Keratinocyte (primary cell): Measurements from ENCODE around the gene PLA1A. TPM values are rescaled to one million over a fixed set of nuclear protein-coding genes. Genes with fewer than 3 reads are reported as not detected.

Experiments used
- DNase-seq: peaks from one replicate; pipeline ENCODE4 v3.0.0-alpha.2; 2011; ENCODE audit warnings: low read depth, missing footprints, low spot score
- FAIRE-seq: peaks from 2 replicates; lab custom pipeline; 2011; peaks lifted over from hg19 to GRCh38; lab: Jason Lieb, UNC
- H2AFZ ChIP-seq: 2 replicates; pipeline ENCODE4 v1.6.0; 2012; ENCODE audit warnings: low read length, control low read depth, inconsistent platforms; ENCODE audit not compliant: control insufficient read depth
- H3K27ac ChIP-seq: 2 replicates; pipeline ENCODE4 v1.5.1; 2011; ENCODE audit warnings: low read length; ENCODE audit not compliant: control insufficient read depth, insufficient read depth
- H3K27me3 ChIP-seq: 3 replicates; pipeline ENCODE4 v1.6.0; 2011; ENCODE audit warnings: low read length; ENCODE audit not compliant: control insufficient read depth, insufficient read depth; ENCODE audit errors: extremely low read depth
- H3K36me3 ChIP-seq, 2 experiments: 2 replicates in 1 of 2; 3 replicates in 1 of 2; pipeline ENCODE4 v1.5.1; 2011; ENCODE audit warnings: low read length in 2 of 2, mild to moderate bottlenecking in 1 of 2; ENCODE audit not compliant: control insufficient read depth in 2 of 2, insufficient read depth in 2 of 2; ENCODE audit errors: extremely low read depth in 1 of 2
- H3K4me1 ChIP-seq: 3 replicates; pipeline ENCODE4 v1.5.1; 2011; ENCODE audit warnings: low read length; ENCODE audit not compliant: control insufficient read depth, insufficient read depth; ENCODE audit errors: extremely low read depth
- H3K4me2 ChIP-seq: 3 replicates; pipeline ENCODE4 v1.6.0; 2011; ENCODE audit warnings: low read depth, low read length; ENCODE audit not compliant: control insufficient read depth, insufficient read depth; ENCODE audit errors: extremely low read depth
- H3K4me3 ChIP-seq, 3 experiments: fragments of 200-600 bp in 1 of 3; sonication (generic) in 1 of 3; 2 replicates in 2 of 3; 3 replicates in 1 of 3; pipeline ENCODE4 v1.5.1; 2011 to 2016; ENCODE audit warnings: low read length in 3 of 3, mild to moderate bottlenecking in 3 of 3, control low read depth in 2 of 3, inconsistent platforms in 1 of 3, low read depth in 1 of 3, mixed read lengths in 1 of 3, mixed run types in 1 of 3, moderate library complexity in 1 of 3; ENCODE audit not compliant: control insufficient read depth in 2 of 3, insufficient read depth in 2 of 3; ENCODE audit errors: extremely low read depth in 1 of 3
- H3K79me2 ChIP-seq: 2 replicates; pipeline ENCODE4 v1.6.0; 2012; ENCODE audit warnings: low read length; ENCODE audit not compliant: control insufficient read depth, insufficient read depth
- H3K9ac ChIP-seq: 3 replicates; pipeline ENCODE4 v1.6.0; 2011; ENCODE audit warnings: low read length; ENCODE audit not compliant: control insufficient read depth, insufficient read depth; ENCODE audit errors: extremely low read depth
- H3K9me1 ChIP-seq: 3 replicates; pipeline ENCODE4 v1.6.0; 2011; ENCODE audit warnings: low read length; ENCODE audit not compliant: control insufficient read depth, insufficient read depth; ENCODE audit errors: extremely low read depth
- H3K9me3 ChIP-seq: 2 replicates; pipeline ENCODE4 v1.5.1; 2012; ENCODE audit warnings: low read depth, low read length; ENCODE audit not compliant: control insufficient read depth
- H4K20me1 ChIP-seq: 3 replicates; pipeline ENCODE4 v1.6.0; 2011; ENCODE audit warnings: low read length; ENCODE audit not compliant: control insufficient read depth, insufficient read depth; ENCODE audit errors: extremely low read depth
- EZH2 ChIP-seq: IDR thresholded peaks from one replicate; pipeline ENCODE4 v1.6.1; 2012; ENCODE audit warnings: inconsistent platforms, mild to moderate bottlenecking, low read length, moderate library complexity
- dilution Hi-C: fragments of 300-500 bp; cut with MboI; formaldehyde crosslinking; loops from one replicate; pipeline ENCODE4 v1.7.0; 2020; ENCODE audit warnings: low sequenced_read_pairs; ENCODE audit not compliant: extremely low pct_ligation_motif_present
- polyA minus RNA-seq, 3 experiments: library from RNA; depleted of rRNA, polyadenylated mRNA; stranded (reverse); fragments of >200 nt; gene quantifications; 1 replicate in 1 of 3; 2 replicates in 1 of 3; 3 replicates in 1 of 3; pipeline ENCODE4 v1.2.3, GENCODE V29; 2011
- polyA plus RNA-seq, 5 experiments: library from polyadenylated mRNA; depleted of rRNA in 3 of 5; stranded (reverse) in 3 of 5; stranded (forward) in 1 of 5; unstranded in 1 of 5; fragments of >200 nt; gene quantifications; 1 replicate in 1 of 5; 2 replicates in 3 of 5; 3 replicates in 1 of 5; pipeline versions ENCODE4 v1.2.1 to v1.2.3, GENCODE V29; 2011 to 2012; ENCODE audit warnings: missing spikeins in 2 of 5, low read depth in 1 of 5, low replicate concordance in 1 of 5
- TF ChIP-seq, protein P1 (sequence below), 3 experiments: IDR thresholded peaks in 1 of 3; conservative IDR thresholded peaks in 1 of 3; optimal IDR thresholded peaks in 1 of 3; 2 replicates in 2 of 3; 3 replicates in 1 of 3; pipeline versions ENCODE3 to v1.5.1; 2011; ENCODE audit warnings: low read length in 3 of 3, mild to moderate bottlenecking in 3 of 3, moderate library complexity in 2 of 3, control low read depth in 1 of 3, inconsistent platforms in 1 of 3; ENCODE audit not compliant: insufficient read depth in 2 of 3; ENCODE audit errors: extremely low read depth in 1 of 3

PLA1A gene
- polyA plus RNA-seq (0.08 TPM in 1 of 3 replicates, not detected in the others), polyA minus RNA-seq (not detected in 3 replicates)
- not detected for polyA plus RNA-seq (2011; ENCODE audit: low read depth)
- polyA plus RNA-seq (2011; cell fraction: cytosol; rRNA removed), result not detected in 2 replicates
- not detected in 2 replicates for polyA plus RNA-seq (2011; cell fraction: nucleus; rRNA removed)
- not detected in 2 replicates for polyA plus RNA-seq (2012; ENCODE audit: low replicate concordance)
- not detected for polyA minus RNA-seq (2011; cell fraction: cytosol; rRNA and poly(A)+ RNA removed)
- polyA minus RNA-seq (2011; cell fraction: nucleus; rRNA and poly(A)+ RNA removed), result not detected in 2 replicates

- no peak within 1 kb of the TSS for H2AFZ ChIP-seq
- no peak for DNase-seq
- FAIRE-seq, result no peak
- no peak for TF ChIP-seq EZH2
- TF ChIP-seq, protein P1, sequence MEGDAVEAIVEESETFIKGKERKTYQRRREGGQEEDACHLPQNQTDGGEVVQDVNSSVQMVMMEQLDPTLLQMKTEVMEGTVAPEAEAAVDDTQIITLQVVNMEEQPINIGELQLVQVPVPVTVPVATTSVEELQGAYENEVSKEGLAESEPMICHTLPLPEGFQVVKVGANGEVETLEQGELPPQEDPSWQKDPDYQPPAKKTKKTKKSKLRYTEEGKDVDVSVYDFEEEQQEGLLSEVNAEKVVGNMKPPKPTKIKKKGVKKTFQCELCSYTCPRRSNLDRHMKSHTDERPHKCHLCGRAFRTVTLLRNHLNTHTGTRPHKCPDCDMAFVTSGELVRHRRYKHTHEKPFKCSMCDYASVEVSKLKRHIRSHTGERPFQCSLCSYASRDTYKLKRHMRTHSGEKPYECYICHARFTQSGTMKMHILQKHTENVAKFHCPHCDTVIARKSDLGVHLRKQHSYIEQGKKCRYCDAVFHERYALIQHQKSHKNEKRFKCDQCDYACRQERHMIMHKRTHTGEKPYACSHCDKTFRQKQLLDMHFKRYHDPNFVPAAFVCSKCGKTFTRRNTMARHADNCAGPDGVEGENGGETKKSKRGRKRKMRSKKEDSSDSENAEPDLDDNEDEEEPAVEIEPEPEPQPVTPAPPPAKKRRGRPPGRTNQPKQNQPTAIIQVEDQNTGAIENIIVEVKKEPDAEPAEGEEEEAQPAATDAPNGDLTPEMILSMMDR (optimal IDR thresholded peaks at IDR 0.05 in 1 of 3, IDR thresholded peaks at IDR 0.05 in 1 of 3, conservative IDR thresholded peaks at IDR 0.05 in 1 of 3; ENCODE audit: extremely low read depth in 1 of 3, insufficient read depth in 2 of 3, low read length in 3 of 3), result no peak
- no peaks in the 10 kb centered on the region for H3K79me2 ChIP-seq
- peaks cover 6% of the 10 kb centered on the region for H3K27me3 ChIP-seq
- H3K9me3 ChIP-seq, result no peaks in the 10 kb centered on the region
- H4K20me1 ChIP-seq, result no peaks in the 10 kb centered on the region
- H3K4me2 ChIP-seq, result no peak within 1 kb of the TSS
- no peaks in the 10 kb centered on the region for H3K9me1 ChIP-seq
- H3K27ac ChIP-seq, result no peak within 1 kb of the TSS
- H3K9ac ChIP-seq, result no peak within 1 kb of the TSS
- H3K36me3 ChIP-seq, result no peaks in the 10 kb centered on the region
- dilution Hi-C loops, result no loop called here
- no peak within 1 kb of the TSS for H3K4me3 ChIP-seq
- no peaks in the 10 kb centered on the region for H3K4me1 ChIP-seq
Observed at GRCh38 chr3:119597548-119598288, at the start of gene PLA1A. PLA1A (plus strand) TSS chr3:119597885; CDS start chr3:119597914, 29 bp downstream.

GRCh38 chr3:119548341-119548740 is 49.3 kb upstream of the PLA1A start:
- H3K27me3 ChIP-seq, result no peaks in the 10 kb centered on the region
- no peak overlapping the region for H3K4me3 ChIP-seq
- H3K36me3 ChIP-seq, result no peaks in the 10 kb centered on the region
- no peak overlapping the region for H3K9ac ChIP-seq
- H2AFZ ChIP-seq, result no peak overlapping the region
- H3K27ac ChIP-seq, result no peak overlapping the region
- no peaks in the 10 kb centered on the region for H3K9me3 ChIP-seq
- no peaks in the 10 kb centered on the region for H3K4me1 ChIP-seq
- DNase-seq (no peak), FAIRE-seq (no peak)
- H4K20me1 ChIP-seq, result no peaks in the 10 kb centered on the region
- H3K9me1 ChIP-seq, result no peaks in the 10 kb centered on the region
- H3K79me2 ChIP-seq, result no peaks in the 10 kb centered on the region
- TF ChIP-seq, protein P1 (optimal IDR thresholded peaks at IDR 0.05 in 1 of 3, IDR thresholded peaks at IDR 0.05 in 1 of 3, conservative IDR thresholded peaks at IDR 0.05 in 1 of 3; ENCODE audit: extremely low read depth in 1 of 3, insufficient read depth in 2 of 3, low read length in 3 of 3), result no peak
- no peak for TF ChIP-seq EZH2
- no peak overlapping the region for H3K4me2 ChIP-seq
- dilution Hi-C loops, result no loop called here
